ENCODE results near the gene GIGYF1. TPM values are rescaled to one million over a fixed set of nuclear protein-coding genes. Genes with fewer than 3 reads are reported as not detected.

The GIGYF1 gene
- total RNA-seq, 1 experiment from 2014 or later = 47.4 TPM

- Histone ChIP-seq H3K27me3 (replicated peaks; ENCODE audit: insufficient read depth, low read depth, low read length, poor library complexity) (no peaks in the 10 kb centered on the region), H3K4me3 (ENCODE audit: low read depth, low read length, poor library complexity, severe bottlenecking) (no peak overlapping the region), H3K36me3 (ENCODE audit: insufficient read depth, low read length, poor library complexity, severe bottlenecking) (peaks cover 96% of the 10 kb centered on the region), H3K4me1 (ENCODE audit: insufficient read depth, low read length, poor library complexity, severe bottlenecking) (peaks cover 11% of the 10 kb centered on the region), H3K27ac (ENCODE audit: low read depth, low read length, poor library complexity, severe bottlenecking) (no peak overlapping the region), H3K9me3 (ENCODE audit: low read depth, low read length, poor library complexity, severe bottlenecking) (no peaks in the 10 kb centered on the region)
- POLR2A ChIA-PET (ENCODE audit: low non-redundant PET) = no interaction called here
- no peak for DNase-seq (ENCODE audit: low spot score)
- CTCF ChIA-PET = no interaction called here
- BruUV-seq (replicated peaks) = no TSS peak
- intact Hi-C loops (cut with micrococcal nuclease; ENCODE audit: unreplicated experiment) = no loop called here
- TF ChIP-seq EZH2 (IDR thresholded peaks at IDR 0.05; ENCODE audit: borderline replicate concordance, low read depth, low read length, poor library complexity, severe bottlenecking) = no peak
- no peak for TF ChIP-seq CTCF (conservative IDR thresholded peaks at IDR 0.05; ENCODE audit: low read depth, low read length)
Measured at GRCh38 chr7:100685049-100685605, 8.9 kb downstream of the GIGYF1 start.

- CTCF ChIA-PET = no interaction called here
- TF ChIP-seq CTCF (conservative IDR thresholded peaks at IDR 0.05; ENCODE audit: low read depth, low read length) = no peak
- TF ChIP-seq EZH2 (IDR thresholded peaks at IDR 0.05; ENCODE audit: borderline replicate concordance, low read depth, low read length, poor library complexity, severe bottlenecking) = no peak
- no TSS peak for BruUV-seq (replicated peaks)
- no peaks in the 10 kb centered on the region for H3K9me3 ChIP-seq (ENCODE audit: low read depth, low read length, poor library complexity, severe bottlenecking)
- H3K4me3 ChIP-seq (ENCODE audit: low read depth, low read length, poor library complexity, severe bottlenecking) = no peak overlapping the region
- no peaks in the 10 kb centered on the region for H3K27me3 ChIP-seq (replicated peaks; ENCODE audit: insufficient read depth, low read depth, low read length, poor library complexity)
- no peak overlapping the region for H3K27ac ChIP-seq (ENCODE audit: low read depth, low read length, poor library complexity, severe bottlenecking)
- POLR2A ChIA-PET (ENCODE audit: low non-redundant PET) = no interaction called here
- DNase-seq (ENCODE audit: low spot score) = no peak
- H3K36me3 ChIP-seq (ENCODE audit: insufficient read depth, low read length, poor library complexity, severe bottlenecking) = peaks cover 99% of the 10 kb centered on the region
- intact Hi-C loops (cut with micrococcal nuclease; ENCODE audit: unreplicated experiment) = no loop called here
- peaks cover 13% of the 10 kb centered on the region for H3K4me1 ChIP-seq (ENCODE audit: insufficient read depth, low read length, poor library complexity, severe bottlenecking)
Measured at GRCh38 chr7:100684534-100685042, 9.5 kb downstream of the GIGYF1 start.

GRCh38 chr7:100683659-100684533 is 10.2 kb downstream of the GIGYF1 start:
- intact Hi-C loops (cut with micrococcal nuclease; ENCODE audit: unreplicated experiment) = no loop called here
- Histone ChIP-seq H3K4me1 (ENCODE audit: insufficient read depth, low read length, poor library complexity, severe bottlenecking) (peaks cover 13% of the 10 kb centered on the region), H3K9me3 (ENCODE audit: low read depth, low read length, poor library complexity, severe bottlenecking) (no peaks in the 10 kb centered on the region), H3K36me3 (ENCODE audit: insufficient read depth, low read length, poor library complexity, severe bottlenecking) (peaks cover 96% of the 10 kb centered on the region), H3K4me3 (ENCODE audit: low read depth, low read length, poor library complexity, severe bottlenecking) (no peak overlapping the region), H3K27ac (ENCODE audit: low read depth, low read length, poor library complexity, severe bottlenecking) (no peak overlapping the region), H3K27me3 (replicated peaks; ENCODE audit: insufficient read depth, low read depth, low read length, poor library complexity) (no peaks in the 10 kb centered on the region)
- BruUV-seq (replicated peaks) = no TSS peak
- TF ChIP-seq EZH2 (IDR thresholded peaks at IDR 0.05; ENCODE audit: borderline replicate concordance, low read depth, low read length, poor library complexity, severe bottlenecking) = no peak
- POLR2A ChIA-PET (ENCODE audit: low non-redundant PET) = no interaction called here
- DNase-seq (ENCODE audit: low spot score) = no peak
- CTCF ChIA-PET = no interaction called here
